Uterus (tissue), 2 donors: ENCODE data around the gene BOLA3.

Source experiments
- POLR2A ChIP-seq, 2 donors: fragments of 450-650 bp; IDR thresholded peaks; one replicate each; pipeline ENCODE4 v1.6.1; 2016; ENCODE audit warnings: antibody characterized with exemption in 2 of 2, mild to moderate bottlenecking in 1 of 2, moderate library complexity in 1 of 2
- TF ChIP-seq, protein P1 (sequence below), 4 experiments: fragments of 200-600 bp in 2 of 4; fragments of 450-650 bp in 2 of 4; sonication (generic) in 2 of 4; IDR thresholded peaks; one replicate each; pipeline ENCODE4 v1.5.1; 2016 to 2019; ENCODE audit warnings: antibody characterized with exemption in 4 of 4, mild to moderate bottlenecking in 2 of 4, moderate library complexity in 1 of 4

DNA sequence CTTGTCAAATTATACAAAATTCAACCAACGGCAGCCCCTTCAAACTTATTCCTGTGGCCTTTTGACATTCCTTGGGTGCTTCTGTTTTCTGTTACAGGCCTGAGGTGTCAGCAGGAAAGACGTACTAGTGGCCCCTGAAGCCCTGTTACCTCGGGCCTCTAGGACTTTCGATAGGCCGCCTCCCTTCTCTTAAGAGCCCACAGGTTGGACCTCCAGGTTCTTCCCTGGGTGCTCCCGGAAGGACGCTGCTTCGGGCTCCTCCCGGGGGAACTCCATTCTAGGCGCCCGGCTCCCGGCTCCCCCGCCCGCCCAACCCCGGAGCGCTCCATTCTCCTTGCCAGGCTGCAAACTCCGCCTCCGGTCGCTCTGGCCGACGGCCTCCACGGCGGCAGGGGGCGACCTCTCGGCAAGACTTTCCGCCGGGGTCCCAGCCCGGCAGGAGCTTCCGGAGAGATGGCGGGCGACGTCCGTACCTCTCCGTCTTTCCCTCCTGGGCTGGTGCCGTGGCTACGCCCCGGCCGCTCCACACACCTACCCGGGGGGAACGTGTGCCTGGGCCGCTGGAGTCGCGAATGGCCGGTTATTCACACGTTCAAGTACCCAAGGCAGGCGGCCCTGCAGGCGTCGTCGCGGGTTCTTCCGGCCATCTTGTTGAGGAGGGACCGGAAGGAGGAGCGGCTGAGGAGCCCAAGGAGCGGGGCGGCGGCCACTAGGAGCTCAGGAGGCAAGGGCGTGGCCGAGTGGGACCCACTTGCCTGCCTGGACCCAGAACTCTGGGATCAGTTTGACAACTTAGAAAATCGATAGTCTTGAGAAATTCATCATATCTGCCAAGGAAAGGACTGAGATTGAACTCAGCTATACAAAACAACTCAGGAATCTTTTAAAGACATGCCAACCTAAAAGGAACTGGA, 27.5 kb downstream of the BOLA3 start:
- TF ChIP-seq, protein P1, sequence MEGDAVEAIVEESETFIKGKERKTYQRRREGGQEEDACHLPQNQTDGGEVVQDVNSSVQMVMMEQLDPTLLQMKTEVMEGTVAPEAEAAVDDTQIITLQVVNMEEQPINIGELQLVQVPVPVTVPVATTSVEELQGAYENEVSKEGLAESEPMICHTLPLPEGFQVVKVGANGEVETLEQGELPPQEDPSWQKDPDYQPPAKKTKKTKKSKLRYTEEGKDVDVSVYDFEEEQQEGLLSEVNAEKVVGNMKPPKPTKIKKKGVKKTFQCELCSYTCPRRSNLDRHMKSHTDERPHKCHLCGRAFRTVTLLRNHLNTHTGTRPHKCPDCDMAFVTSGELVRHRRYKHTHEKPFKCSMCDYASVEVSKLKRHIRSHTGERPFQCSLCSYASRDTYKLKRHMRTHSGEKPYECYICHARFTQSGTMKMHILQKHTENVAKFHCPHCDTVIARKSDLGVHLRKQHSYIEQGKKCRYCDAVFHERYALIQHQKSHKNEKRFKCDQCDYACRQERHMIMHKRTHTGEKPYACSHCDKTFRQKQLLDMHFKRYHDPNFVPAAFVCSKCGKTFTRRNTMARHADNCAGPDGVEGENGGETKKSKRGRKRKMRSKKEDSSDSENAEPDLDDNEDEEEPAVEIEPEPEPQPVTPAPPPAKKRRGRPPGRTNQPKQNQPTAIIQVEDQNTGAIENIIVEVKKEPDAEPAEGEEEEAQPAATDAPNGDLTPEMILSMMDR (IDR thresholded peaks at IDR 0.05): peak; percentile 56 to 79 (median 64)
- TF ChIP-seq POLR2A (IDR thresholded peaks at IDR 0.05): peak in 1 of 2 donors; percentile 41
